ENCODE measurements around the gene C5orf63. TPM values are rescaled to one million over a fixed set of nuclear protein-coding genes. Genes with fewer than 3 reads are reported as not detected.
A peak's percentile ranks its signal among the peaks of the same experiment; 100 is the strongest.
"Not testable (repeated sequence)": the region's sequence is repeated elsewhere in the genome, so short reads cannot be mapped to it uniquely, and the experiment has no call there.

The C5orf63 gene
- total and polyA plus RNA-seq, 4 experiments from 2014 or later: 3.4 to 17.9 (median 11.3) TPM

- H3K27ac Mint-ChIP-seq: no peak overlapping the region
- ChIA-PET CTCF (ENCODE audit: partially characterized antibody) (interaction anchor here (1.2 to 1.6 kb wide), 2 partner anchors 9 to 19 kb away, joined by 3 to 5 read pairs; no protein-coding TSS in a partner anchor), POLR2A (ENCODE audit: partially characterized antibody) (no interaction called here)
- peaks cover 0 to 8% of the 10 kb centered on the region in 2 donors for H3K27me3 Mint-ChIP-seq
- no peak overlapping the region for H3K27ac ChIP-seq (ENCODE audit: low read depth, low read length)
- no peaks in the 10 kb centered on the region for H3K36me3 ChIP-seq (ENCODE audit: insufficient read depth, low read length)
- intact Hi-C loops (cut with micrococcal nuclease): loop anchor here (5.0 kb wide), 1 partner anchor 349 kb away; no protein-coding TSS in a partner anchor
- no peaks in the 10 kb centered on the region for H3K36me3 Mint-ChIP-seq
- H3K4me3 ChIP-seq (ENCODE audit: low read length in 2 of 2): no peak overlapping the region
- no peaks in the 10 kb centered on the region for H3K27me3 ChIP-seq (ENCODE audit: insufficient read depth, low read length)
- no peaks in the 10 kb centered on the region for H3K9me3 Mint-ChIP-seq
- no peak overlapping the region for H3K4me3 Mint-ChIP-seq
- H3K9me3 ChIP-seq (ENCODE audit: control insufficient read depth in 1 of 2, low read length in 2 of 2): no peaks in the 10 kb centered on the region
- no peak for DNase-seq
- H3K4me1 Mint-ChIP-seq: peaks cover 0 to 10% (median 3%) of the 10 kb centered on the region in 4 donors
- H3K4me1 ChIP-seq (ENCODE audit: insufficient read depth, low read length): peaks cover 11% of the 10 kb centered on the region
Measured at GRCh38 chr5:127026166-127026565, 47.1 kb downstream of the C5orf63 start.

DNA sequence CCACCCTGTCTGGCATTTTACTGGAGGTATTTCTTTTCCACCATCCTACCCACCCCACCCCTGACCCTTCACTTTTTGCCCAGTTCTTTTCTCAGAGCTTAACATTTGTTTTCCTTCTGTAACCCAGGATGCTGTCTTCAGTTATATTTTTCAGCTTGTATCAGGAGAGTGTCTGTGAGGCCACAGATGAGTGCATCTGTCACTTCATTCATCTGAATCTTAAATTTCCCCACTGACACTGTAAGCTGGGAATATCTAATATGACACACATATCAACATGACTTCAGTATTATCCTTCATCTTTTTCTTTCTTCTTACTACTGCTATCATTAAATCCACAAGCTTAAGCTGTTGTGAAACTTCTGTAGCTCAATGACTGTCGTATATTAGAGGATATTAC is 47.8 kb downstream of the C5orf63 start:
- H3K9me3 ChIP-seq (ENCODE audit: control insufficient read depth in 1 of 2, low read length in 2 of 2): no peaks in the 10 kb centered on the region
- H3K27me3 Mint-ChIP-seq: peaks cover 0 to 8% of the 10 kb centered on the region in 2 donors
- no peak overlapping the region for H3K4me3 Mint-ChIP-seq
- CTCF ChIA-PET (ENCODE audit: partially characterized antibody): interaction anchor here (0.8 to 1.2 kb wide), 3 partner anchors 9 to 368 kb away, joined by 3 to 5 read pairs (median 4); partner anchors contain the start of gene C5orf63
- peaks cover 0 to 10% (median 3%) of the 10 kb centered on the region in 4 donors for H3K4me1 Mint-ChIP-seq
- no peak overlapping the region for H3K27ac Mint-ChIP-seq
- peaks cover 8% of the 10 kb centered on the region for H3K4me1 ChIP-seq (ENCODE audit: insufficient read depth, low read length)
- intact Hi-C loops (cut with micrococcal nuclease): loop anchor here (5.0 kb wide), 1 partner anchor 348 kb away; no protein-coding TSS in a partner anchor
- no peak for DNase-seq
- H3K4me3 ChIP-seq (ENCODE audit: low read length in 2 of 2): no peak overlapping the region
- POLR2A ChIA-PET (ENCODE audit: partially characterized antibody): no interaction called here
- no peaks in the 10 kb centered on the region for H3K9me3 Mint-ChIP-seq
- H3K36me3 Mint-ChIP-seq: no peaks in the 10 kb centered on the region
- H3K27ac ChIP-seq (ENCODE audit: low read depth, low read length): no peak overlapping the region
- no peaks in the 10 kb centered on the region for H3K36me3 ChIP-seq (ENCODE audit: insufficient read depth, low read length)
- H3K27me3 ChIP-seq (ENCODE audit: insufficient read depth, low read length): no peaks in the 10 kb centered on the region

GRCh38 chr5:127024821-127025220 is 48.5 kb downstream of the C5orf63 start:
- intact Hi-C loops (cut with micrococcal nuclease): loop anchor here (5.0 kb wide), 1 partner anchor 348 kb away; no protein-coding TSS in a partner anchor

GRCh38 chr5:127023552-127024191 is 49.6 kb downstream of the C5orf63 start:
- DNase-seq; intact Hi-C loops (cut with micrococcal nuclease); H3K27ac Mint-ChIP-seq; H3K9me3 Mint-ChIP-seq; H3K27me3 ChIP-seq (ENCODE audit: insufficient read depth, low read length); H3K36me3 Mint-ChIP-seq; H3K4me3 ChIP-seq (ENCODE audit: low read length in 2 of 2); H3K9me3 ChIP-seq (ENCODE audit: control insufficient read depth in 1 of 2, low read length in 2 of 2); CTCF ChIA-PET (ENCODE audit: partially characterized antibody); H3K27ac ChIP-seq (ENCODE audit: low read depth, low read length); H3K4me1 ChIP-seq (ENCODE audit: insufficient read depth, low read length); POLR2A ChIA-PET (ENCODE audit: partially characterized antibody); H3K4me1 Mint-ChIP-seq; H3K36me3 ChIP-seq (ENCODE audit: insufficient read depth, low read length); H3K4me3 Mint-ChIP-seq; H3K27me3 Mint-ChIP-seq: not testable (repeated sequence)

More at GRCh38 chr5:127024821-127025220, 48.5 kb downstream of the C5orf63 start:
- H3K27me3 Mint-ChIP-seq: peaks cover 0 to 8% of the 10 kb centered on the region in 2 donors
- Histone ChIP-seq H3K27me3 (ENCODE audit: insufficient read depth, low read length) (no peaks in the 10 kb centered on the region), H3K4me3 (ENCODE audit: low read length in 2 of 2) (no peak overlapping the region), H3K9me3 (ENCODE audit: control insufficient read depth in 1 of 2, low read length in 2 of 2) (no peaks in the 10 kb centered on the region), H3K27ac (ENCODE audit: low read depth, low read length) (no peak overlapping the region), H3K4me1 (ENCODE audit: insufficient read depth, low read length) (peaks cover 8% of the 10 kb centered on the region), H3K36me3 (ENCODE audit: insufficient read depth, low read length) (no peaks in the 10 kb centered on the region)
- H3K4me1 Mint-ChIP-seq: peaks cover 0 to 10% (median 3%) of the 10 kb centered on the region in 4 donors
- ChIA-PET CTCF (ENCODE audit: partially characterized antibody) (interaction anchor here (0.8 to 1.2 kb wide), 2 partner anchors 48 to 367 kb away, joined by 3 to 4 read pairs; partner anchors contain the start of gene C5orf63), POLR2A (ENCODE audit: partially characterized antibody) (no interaction called here)
- H3K9me3 Mint-ChIP-seq: no peaks in the 10 kb centered on the region
- no peaks in the 10 kb centered on the region for H3K36me3 Mint-ChIP-seq
- DNase-seq: no peak
- H3K4me3 Mint-ChIP-seq: no peak overlapping the region
- no peak overlapping the region for H3K27ac Mint-ChIP-seq

- intact Hi-C loops (cut with micrococcal nuclease): no loop called here
Measured at GRCh38 chr5:127022846-127023245, 50.5 kb downstream of the C5orf63 start.

DNA sequence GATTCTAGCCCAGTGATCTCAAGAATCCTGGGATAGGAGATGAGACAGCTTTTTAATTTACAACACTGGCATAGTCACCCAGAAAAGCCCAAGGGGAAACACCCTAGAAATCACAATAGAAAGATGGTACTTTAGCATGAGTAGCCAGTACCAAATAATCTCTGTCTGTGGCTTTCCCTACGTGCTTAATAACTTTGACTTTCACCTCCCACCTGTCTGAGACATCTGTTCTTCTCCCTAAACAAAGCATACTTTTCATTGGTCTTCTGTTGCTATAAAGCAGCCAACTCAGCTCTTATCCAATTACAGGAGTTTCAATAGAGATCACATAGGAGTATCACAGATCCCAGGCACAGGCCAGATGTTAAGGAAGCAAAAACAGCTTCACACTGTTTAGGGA is 53.4 kb downstream of the C5orf63 start:
- Mint-ChIP-seq H3K36me3 (no peaks in the 10 kb centered on the region), H3K4me1 (no peaks in the 10 kb centered on the region), H3K4me3 (no peak overlapping the region), H3K27ac (no peak overlapping the region), H3K9me3 (peaks cover 0 to 2% (median 0%) of the 10 kb centered on the region in 8 donors), H3K27me3 (peaks cover 1 to 3% of the 10 kb centered on the region in 2 donors)
- no peaks in the 10 kb centered on the region for H3K9me3 ChIP-seq (ENCODE audit: control insufficient read depth in 1 of 2, low read length in 2 of 2)
- CTCF ChIA-PET (ENCODE audit: partially characterized antibody): no interaction called here
- intact Hi-C loops (cut with micrococcal nuclease): no loop called here
- H3K4me3 ChIP-seq (ENCODE audit: low read length in 2 of 2): no peak overlapping the region
- H3K27ac ChIP-seq (ENCODE audit: low read depth, low read length): no peak overlapping the region
- DNase-seq: no peak
- H3K4me1 ChIP-seq (ENCODE audit: insufficient read depth, low read length): no peaks in the 10 kb centered on the region
- POLR2A ChIA-PET (ENCODE audit: partially characterized antibody): no interaction called here
- no peaks in the 10 kb centered on the region for H3K36me3 ChIP-seq (ENCODE audit: insufficient read depth, low read length)
- H3K27me3 ChIP-seq (ENCODE audit: insufficient read depth, low read length): no peaks in the 10 kb centered on the region

More at GRCh38 chr5:127022846-127023245, 50.5 kb downstream of the C5orf63 start:
- ChIA-PET POLR2A (ENCODE audit: partially characterized antibody) (no interaction called here), CTCF (ENCODE audit: partially characterized antibody) (no interaction called here)
- H3K4me3 ChIP-seq (ENCODE audit: low read length in 2 of 2): no peak overlapping the region
- Mint-ChIP-seq H3K36me3 (no peaks in the 10 kb centered on the region), H3K4me1 (no peaks in the 10 kb centered on the region), H3K27me3 (peaks cover 0 to 1% of the 10 kb centered on the region in 2 donors), H3K4me3 (no peak overlapping the region), H3K9me3 (no peaks in the 10 kb centered on the region), H3K27ac (no peak overlapping the region)
- no peak overlapping the region for H3K27ac ChIP-seq (ENCODE audit: low read depth, low read length)
- H3K27me3 ChIP-seq (ENCODE audit: insufficient read depth, low read length): no peaks in the 10 kb centered on the region
- DNase-seq: no peak
- no peaks in the 10 kb centered on the region for H3K36me3 ChIP-seq (ENCODE audit: insufficient read depth, low read length)
- H3K9me3 ChIP-seq (ENCODE audit: control insufficient read depth in 1 of 2, low read length in 2 of 2): no peaks in the 10 kb centered on the region
- H3K4me1 ChIP-seq (ENCODE audit: insufficient read depth, low read length): no peaks in the 10 kb centered on the region

- intact Hi-C loops (cut with micrococcal nuclease); H3K36me3 Mint-ChIP-seq; H3K9me3 Mint-ChIP-seq; H3K4me1 ChIP-seq (ENCODE audit: insufficient read depth, low read length); H3K4me3 ChIP-seq (ENCODE audit: low read length in 2 of 2); H3K4me3 Mint-ChIP-seq; H3K27me3 ChIP-seq (ENCODE audit: insufficient read depth, low read length); H3K27ac ChIP-seq (ENCODE audit: low read depth, low read length); H3K27me3 Mint-ChIP-seq; POLR2A ChIA-PET (ENCODE audit: partially characterized antibody); H3K36me3 ChIP-seq (ENCODE audit: insufficient read depth, low read length); H3K9me3 ChIP-seq (ENCODE audit: control insufficient read depth in 1 of 2, low read length in 2 of 2); H3K4me1 Mint-ChIP-seq; DNase-seq: not testable (repeated sequence)
- CTCF ChIA-PET (ENCODE audit: partially characterized antibody): interaction anchor here (0.7 kb wide), 1 partner anchor 41 kb away, joined by 3 read pairs; no protein-coding TSS in a partner anchor
- peak overlapping the region in 1 of 7 donors; percentile 50 for H3K27ac Mint-ChIP-seq
Measured at GRCh38 chr5:127016722-127017121, 56.6 kb downstream of the C5orf63 start.
